ENCODE measurements around the gene ARFGEF2.
"Not testable (repeated sequence)": the region's sequence is repeated elsewhere in the genome, so short reads cannot be mapped to it uniquely, and the experiment has no call there.

The ARFGEF2 gene

GRCh38 chr20:48957053-48957481, 35.6 kb downstream of the ARFGEF2 start:
- DNase-seq = no peak

- DNase-seq = no peak
Measured at GRCh38 chr20:48957533-48957932, 36.0 kb downstream of the ARFGEF2 start.

GRCh38 chr20:48958743-48959142, 37.2 kb downstream of the ARFGEF2 start:
- DNase-seq = no peak

GRCh38 chr20:48959899-48960550, 38.5 kb downstream of the ARFGEF2 start:
- DNase-seq = no peak

GRCh38 chr20:48962421-48962820, 40.9 kb downstream of the ARFGEF2 start:
- DNase-seq = no peak

- DNase-seq = no peak
Measured at GRCh38 chr20:48962976-48963771, 41.7 kb downstream of the ARFGEF2 start.

- no peak for DNase-seq
Measured at GRCh38 chr20:48965189-48965910, 43.8 kb downstream of the ARFGEF2 start.

GRCh38 chr20:48970681-48971365, 49.3 kb downstream of the ARFGEF2 start:
- DNase-seq = no peak

- no peak for DNase-seq
Measured at GRCh38 chr20:48971956-48972355, 50.4 kb downstream of the ARFGEF2 start.

GRCh38 chr20:48972816-48973215, 51.3 kb downstream of the ARFGEF2 start:
- no peak for DNase-seq

- no peak for DNase-seq
Measured at GRCh38 chr20:48975955-48976354, 54.4 kb downstream of the ARFGEF2 start.

GRCh38 chr20:48979980-48980379, 58.5 kb downstream of the ARFGEF2 start:
- not testable (repeated sequence) for DNase-seq

- DNase-seq = no peak
Measured at GRCh38 chr20:48983423-48984400, 62.2 kb downstream of the ARFGEF2 start.

GRCh38 chr20:48984575-48985219, 63.2 kb downstream of the ARFGEF2 start:
- DNase-seq = no peak

GRCh38 chr20:48986899-48987298, 65.4 kb downstream of the ARFGEF2 start:
- DNase-seq = no peak

- DNase-seq = no peak
Measured at GRCh38 chr20:48990467-48990866, 69.0 kb downstream of the ARFGEF2 start.

GRCh38 chr20:48995589-48995988, 74.1 kb downstream of the ARFGEF2 start:
- no peak for DNase-seq

- DNase-seq = no peak
Measured at GRCh38 chr20:48999890-49000870, 78.7 kb downstream of the ARFGEF2 start.

- no peak for DNase-seq
Measured at GRCh38 chr20:49001741-49002140, 80.2 kb downstream of the ARFGEF2 start.

- DNase-seq = no peak
Measured at GRCh38 chr20:49006446-49006980, 85.0 kb downstream of the ARFGEF2 start.
